ENCODE data around the gene DNAJC18.
"Not testable (repeated sequence)": the region's sequence is repeated elsewhere in the genome, so short reads cannot be mapped to it uniquely, and the experiment has no call there.

DNAJC18 gene

GRCh38 chr5:139388198-139388821 is 51.0 kb downstream of the DNAJC18 start:
- Histone ChIP-seq H3K27me3 (ENCODE audit: low read depth) (no peaks in the 10 kb centered on the region), H3K9me3 (no peaks in the 10 kb centered on the region), H3K36me3 (replicated peaks) (no peaks in the 10 kb centered on the region), H3K4me3 (no peak overlapping the region), H3K4me1 (peaks cover 4% of the 10 kb centered on the region)
- in situ Hi-C loops (cut with MboI; ENCODE audit: low sequenced_read_pairs): no loop called here
- no peak for DNase-seq (ENCODE audit: low spot score in 2 of 2)

- DNase-seq (ENCODE audit: low spot score in 2 of 2): no peak
- in situ Hi-C loops (cut with MboI; ENCODE audit: low sequenced_read_pairs): no loop called here
- Histone ChIP-seq H3K27me3 (ENCODE audit: low read depth) (no peaks in the 10 kb centered on the region), H3K36me3 (replicated peaks) (no peaks in the 10 kb centered on the region), H3K4me3 (no peak overlapping the region), H3K4me1 (peaks cover under 1% of the 10 kb centered on the region; the same call in 1 of the 2 replicates), H3K9me3 (no peaks in the 10 kb centered on the region)
These were observed 51.6 kb downstream of the DNAJC18 start for GRCh38 chr5:139387611-139388197.

GRCh38 chr5:139386956-139387355 is 52.4 kb downstream of the DNAJC18 start:
- H3K27me3 ChIP-seq (ENCODE audit: low read depth); DNase-seq (ENCODE audit: low spot score in 2 of 2); in situ Hi-C loops (cut with MboI; ENCODE audit: low sequenced_read_pairs); H3K9me3 ChIP-seq; H3K4me1 ChIP-seq; H3K4me3 ChIP-seq; H3K36me3 ChIP-seq (replicated peaks): not testable (repeated sequence)

- no peak overlapping the region for H3K4me3 ChIP-seq
- H3K27me3 ChIP-seq (ENCODE audit: low read depth): no peaks in the 10 kb centered on the region
- in situ Hi-C loops (cut with MboI; ENCODE audit: low sequenced_read_pairs): no loop called here
- no peak for DNase-seq (ENCODE audit: low spot score in 2 of 2)
- H3K36me3 ChIP-seq (replicated peaks): no peaks in the 10 kb centered on the region
- no peaks in the 10 kb centered on the region for H3K4me1 ChIP-seq
- H3K9me3 ChIP-seq: no peaks in the 10 kb centered on the region
These were observed 53.3 kb downstream of the DNAJC18 start for GRCh38 chr5:139386050-139386438.

- DNase-seq (ENCODE audit: low spot score in 2 of 2): no peak
- no peaks in the 10 kb centered on the region for H3K9me3 ChIP-seq
- no peaks in the 10 kb centered on the region for H3K4me1 ChIP-seq
- no peaks in the 10 kb centered on the region for H3K27me3 ChIP-seq (ENCODE audit: low read depth)
- no peak overlapping the region for H3K4me3 ChIP-seq
- no peaks in the 10 kb centered on the region for H3K36me3 ChIP-seq (replicated peaks)
- in situ Hi-C loops (cut with MboI; ENCODE audit: low sequenced_read_pairs): no loop called here
These were observed 54.0 kb downstream of the DNAJC18 start for GRCh38 chr5:139385061-139386049.

- no peaks in the 10 kb centered on the region for H3K36me3 ChIP-seq (replicated peaks)
- H3K27me3 ChIP-seq (ENCODE audit: low read depth): no peaks in the 10 kb centered on the region
- no peak overlapping the region for H3K4me3 ChIP-seq
- DNase-seq (ENCODE audit: low spot score in 2 of 2): no peak
- H3K4me1 ChIP-seq: no peaks in the 10 kb centered on the region
- in situ Hi-C loops (cut with MboI; ENCODE audit: low sequenced_read_pairs): no loop called here
- H3K9me3 ChIP-seq: no peaks in the 10 kb centered on the region
These were observed 54.7 kb downstream of the DNAJC18 start for GRCh38 chr5:139384591-139385051.

GRCh38 chr5:139383993-139384590 is 55.2 kb downstream of the DNAJC18 start:
- Histone ChIP-seq H3K4me3 (no peak overlapping the region), H3K4me1 (no peaks in the 10 kb centered on the region)

GRCh38 chr5:139383275-139383992 is 55.9 kb downstream of the DNAJC18 start, which contains the start of gene SLC23A1:
SLC23A1 (minus strand) TSS chr5:139383297; CDS start chr5:139383253, 44 bp downstream.
- in situ Hi-C loops (cut with MboI; ENCODE audit: low sequenced_read_pairs): no loop called here
- no peak for DNase-seq (ENCODE audit: low spot score in 2 of 2)
- Histone ChIP-seq H3K36me3 (replicated peaks) (no peaks in the 10 kb centered on the region), H3K4me1 (no peaks in the 10 kb centered on the region), H3K27me3 (ENCODE audit: low read depth) (no peaks in the 10 kb centered on the region), H3K9me3 (no peaks in the 10 kb centered on the region), H3K4me3 (no peak within 1 kb of the TSS)

More at GRCh38 chr5:139383993-139384590, 55.2 kb downstream of the DNAJC18 start:
- Histone ChIP-seq H3K27me3 (ENCODE audit: low read depth) (no peaks in the 10 kb centered on the region), H3K36me3 (replicated peaks) (no peaks in the 10 kb centered on the region), H3K9me3 (no peaks in the 10 kb centered on the region)
- DNase-seq (ENCODE audit: low spot score in 2 of 2): no peak
- in situ Hi-C loops (cut with MboI; ENCODE audit: low sequenced_read_pairs): no loop called here

- Histone ChIP-seq H3K9me3 (no peaks in the 10 kb centered on the region), H3K27me3 (ENCODE audit: low read depth) (no peaks in the 10 kb centered on the region), H3K4me3 (no peak overlapping the region), H3K4me1 (no peaks in the 10 kb centered on the region), H3K36me3 (replicated peaks) (no peaks in the 10 kb centered on the region)
- in situ Hi-C loops (cut with MboI; ENCODE audit: low sequenced_read_pairs): no loop called here
- no peak for DNase-seq (ENCODE audit: low spot score in 2 of 2)
These were observed 56.5 kb downstream of the DNAJC18 start for GRCh38 chr5:139382807-139383206.

GRCh38 chr5:139381837-139382761 is 57.2 kb downstream of the DNAJC18 start:
- in situ Hi-C loops (cut with MboI; ENCODE audit: low sequenced_read_pairs): no loop called here
- no peaks in the 10 kb centered on the region for H3K4me1 ChIP-seq
- H3K4me3 ChIP-seq: no peak overlapping the region

GRCh38 chr5:139379626-139380449 is 59.5 kb downstream of the DNAJC18 start:
- in situ Hi-C loops (cut with MboI; ENCODE audit: low sequenced_read_pairs): no loop called here
- Histone ChIP-seq H3K4me3 (no peak overlapping the region), H3K36me3 (replicated peaks) (no peaks in the 10 kb centered on the region), H3K9me3 (no peaks in the 10 kb centered on the region), H3K4me1 (no peaks in the 10 kb centered on the region), H3K27me3 (ENCODE audit: low read depth) (no peaks in the 10 kb centered on the region)
- no peak for DNase-seq (ENCODE audit: low spot score in 2 of 2)

More at GRCh38 chr5:139381837-139382761, 57.2 kb downstream of the DNAJC18 start:
- H3K9me3 ChIP-seq: no peaks in the 10 kb centered on the region
- DNase-seq (ENCODE audit: low spot score in 2 of 2): no peak
- no peaks in the 10 kb centered on the region for H3K27me3 ChIP-seq (ENCODE audit: low read depth)
- no peaks in the 10 kb centered on the region for H3K36me3 ChIP-seq (replicated peaks)
